HG02759 (cell line): ENCODE data around the gene C2.
"Not testable (repeated sequence)": the region's sequence is repeated elsewhere in the genome, so short reads cannot be mapped to it uniquely, and the experiment has no call there.

ENCODE experiments used
- ATAC-seq: cut with Tn5 transposase; IDR thresholded peaks from one replicate; pipeline ENCODE4 v1.9.1; 2021; ENCODE audit warnings: mild to moderate bottlenecking, moderate library complexity; ENCODE audit not compliant: unreplicated experiment

The C2 gene

DNA sequence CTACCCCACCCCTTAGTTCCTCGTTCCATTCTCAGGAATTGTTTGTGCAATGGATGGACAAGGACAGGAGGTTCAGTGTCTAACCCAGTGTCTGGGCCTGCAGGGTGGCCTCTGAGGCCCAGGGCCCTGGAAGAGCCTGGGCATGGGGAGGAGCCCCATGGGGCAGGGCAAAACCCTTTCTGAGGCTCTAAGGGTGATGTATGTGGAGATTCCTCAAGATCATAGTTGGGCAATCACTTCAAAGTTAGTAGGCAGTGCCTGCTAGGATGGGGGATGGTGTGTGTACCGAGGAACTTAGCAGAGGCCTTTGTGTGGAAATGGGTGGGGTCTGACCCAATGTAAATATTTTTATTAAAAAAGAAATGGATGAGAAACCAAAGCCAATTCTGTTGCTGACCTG is 6.7 kb upstream of the C2 start:
- no peak for ATAC-seq

DNA sequence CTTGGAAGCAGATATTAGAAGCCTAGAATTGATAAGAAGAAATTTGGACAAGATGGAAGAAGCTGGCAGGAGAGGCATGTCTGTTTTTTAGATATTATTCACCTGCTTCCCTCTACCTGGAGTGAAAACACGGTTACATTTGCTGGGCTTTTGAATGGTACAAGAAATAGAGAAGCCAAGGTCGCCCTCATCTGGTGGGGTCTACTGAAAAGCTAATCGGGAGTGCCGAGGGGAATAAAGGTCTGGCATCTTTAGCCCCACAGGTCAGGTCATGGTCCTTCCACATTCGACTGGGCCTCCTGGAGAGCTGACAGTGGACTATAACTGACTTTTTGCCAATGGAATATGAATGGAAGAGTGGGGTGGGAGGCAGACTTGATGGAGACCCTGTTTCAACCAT is 4.6 kb upstream of the C2 start:
- no peak for ATAC-seq

DNA sequence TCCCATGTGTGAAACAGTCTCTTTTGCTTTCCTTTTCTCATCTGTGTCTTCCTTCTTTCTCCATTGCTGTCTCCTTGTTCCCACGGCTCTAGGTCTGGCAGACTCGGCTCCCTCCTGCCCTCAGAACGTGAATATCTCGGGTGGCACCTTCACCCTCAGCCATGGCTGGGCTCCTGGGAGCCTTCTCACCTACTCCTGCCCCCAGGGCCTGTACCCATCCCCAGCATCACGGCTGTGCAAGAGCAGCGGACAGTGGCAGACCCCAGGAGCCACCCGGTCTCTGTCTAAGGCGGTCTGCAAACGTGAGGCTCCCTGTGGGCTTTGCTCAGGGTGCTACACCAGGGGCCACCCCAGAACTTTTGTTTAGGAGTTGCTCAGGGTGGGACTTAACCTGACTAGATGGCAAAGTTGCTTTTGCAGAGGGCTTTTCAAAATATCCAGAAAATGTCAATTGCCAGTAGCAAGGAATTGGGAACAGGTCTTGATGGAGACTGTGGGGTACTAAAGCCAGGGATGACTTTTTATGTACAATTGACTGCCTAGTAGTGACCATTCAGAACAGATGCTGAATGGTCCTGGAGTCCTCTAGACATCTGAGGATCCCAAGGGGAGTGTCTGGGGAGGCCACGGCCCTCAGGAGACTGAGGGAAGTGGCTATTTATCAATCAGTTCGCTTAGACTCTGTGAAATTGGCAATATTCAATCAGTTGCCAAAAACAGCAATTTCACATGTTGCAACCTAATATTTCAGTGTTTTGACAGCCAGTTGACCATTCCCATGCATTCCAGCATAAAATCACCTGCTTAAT is 550 bp downstream of the C2 start:
- ATAC-seq = no peak

DNA sequence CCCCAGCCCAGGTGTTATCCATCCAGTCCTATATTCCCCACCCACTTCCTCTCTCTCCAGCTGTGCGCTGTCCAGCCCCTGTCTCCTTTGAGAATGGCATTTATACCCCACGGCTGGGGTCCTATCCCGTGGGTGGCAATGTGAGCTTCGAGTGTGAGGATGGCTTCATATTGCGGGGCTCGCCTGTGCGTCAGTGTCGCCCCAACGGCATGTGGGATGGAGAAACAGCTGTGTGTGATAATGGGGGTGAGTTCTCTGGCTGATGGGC is 1.1 kb downstream of the C2 start:
- no peak for ATAC-seq

DNA sequence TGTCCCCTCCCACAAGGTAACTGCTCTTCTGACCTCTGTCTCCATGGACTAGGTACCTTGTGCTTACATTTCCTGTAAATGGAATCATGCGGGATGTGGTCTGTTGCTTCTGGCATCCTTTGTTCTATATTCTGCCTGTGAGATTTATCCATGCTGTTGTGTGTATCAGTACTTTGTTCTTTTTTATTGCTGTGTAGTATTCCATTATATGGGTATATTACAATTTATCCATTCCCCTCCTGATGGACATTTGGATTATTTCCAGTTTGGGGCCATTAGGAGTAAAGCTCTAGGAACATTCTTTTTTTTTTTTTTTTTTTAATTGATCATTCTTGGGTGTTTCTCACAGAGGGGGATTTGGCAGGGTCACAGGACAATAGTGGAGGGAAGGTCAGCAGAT is 3.4 kb downstream of the C2 start:
- no peak for ATAC-seq

DNA sequence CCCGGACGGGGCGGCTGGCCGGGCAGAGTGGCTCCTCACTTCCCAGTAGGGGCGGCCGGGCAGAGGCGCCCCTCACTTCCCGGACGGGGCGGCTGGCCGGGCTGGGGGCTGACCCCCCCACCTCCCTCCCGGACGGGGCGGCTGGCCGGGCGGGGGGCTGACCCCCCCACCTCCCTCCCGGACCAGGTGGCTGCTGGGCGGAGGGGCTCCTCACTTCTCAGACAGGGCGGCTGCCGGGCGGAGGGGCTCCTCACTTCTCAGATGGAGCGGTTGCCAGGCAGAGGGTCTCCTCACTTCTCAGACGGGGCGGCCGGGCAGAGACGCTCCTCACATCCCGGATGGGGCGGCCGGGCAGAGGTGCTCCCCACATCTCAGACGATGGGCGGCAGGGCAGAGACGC is 4.6 kb downstream of the C2 start:
- ATAC-seq = not testable (repeated sequence)

DNA sequence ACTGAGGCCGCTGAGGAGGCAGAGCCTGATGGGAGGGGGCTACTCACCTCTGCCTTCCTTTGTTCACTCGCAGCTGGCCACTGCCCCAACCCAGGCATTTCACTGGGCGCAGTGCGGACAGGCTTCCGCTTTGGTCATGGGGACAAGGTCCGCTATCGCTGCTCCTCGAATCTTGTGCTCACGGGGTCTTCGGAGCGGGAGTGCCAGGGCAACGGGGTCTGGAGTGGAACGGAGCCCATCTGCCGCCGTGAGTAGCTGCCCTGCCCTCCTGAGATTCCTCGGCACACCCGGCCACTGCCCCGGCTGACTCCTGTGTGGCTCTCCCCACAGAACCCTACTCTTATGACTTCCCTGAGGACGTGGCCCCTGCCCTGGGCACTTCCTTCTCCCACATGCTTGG is 6.0 kb downstream of the C2 start:
- ATAC-seq = no peak

DNA sequence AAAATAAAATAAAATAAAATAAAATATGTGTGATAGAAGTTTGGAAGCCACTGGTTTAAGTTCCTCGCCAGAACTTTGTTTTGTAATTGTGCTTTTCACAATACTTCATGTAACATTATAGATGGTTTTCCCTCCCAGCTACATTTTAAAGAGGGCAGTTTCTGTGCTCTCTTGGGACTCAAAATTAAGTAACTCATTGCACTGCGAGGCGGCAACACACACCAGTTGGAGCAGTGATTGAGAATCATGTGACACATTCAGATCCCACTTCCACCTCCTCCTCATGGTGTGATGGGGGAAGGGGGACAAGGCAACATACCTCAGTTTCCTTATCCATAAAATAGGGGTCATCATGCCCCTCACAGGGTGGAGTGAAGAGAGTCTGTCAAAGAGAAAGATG is 7.5 kb downstream of the C2 start:
- ATAC-seq = no peak

DNA sequence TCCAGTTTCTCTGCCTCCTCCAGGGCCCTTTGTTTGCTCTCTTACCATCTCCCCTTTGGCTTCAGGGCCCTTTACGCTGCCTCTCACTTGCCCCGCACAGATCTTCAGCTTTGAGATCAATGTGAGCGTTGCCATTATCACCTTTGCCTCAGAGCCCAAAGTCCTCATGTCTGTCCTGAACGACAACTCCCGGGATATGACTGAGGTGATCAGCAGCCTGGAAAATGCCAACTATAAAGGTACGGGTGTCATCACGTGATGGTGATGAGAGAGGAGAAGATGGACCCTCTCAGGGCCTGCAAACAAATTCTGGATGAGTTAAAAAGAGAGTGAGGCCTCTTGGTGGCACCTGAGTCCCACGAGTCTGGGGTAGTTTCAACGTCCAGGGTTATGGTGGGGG is 8.3 kb downstream of the C2 start:
- ATAC-seq = no peak

DNA sequence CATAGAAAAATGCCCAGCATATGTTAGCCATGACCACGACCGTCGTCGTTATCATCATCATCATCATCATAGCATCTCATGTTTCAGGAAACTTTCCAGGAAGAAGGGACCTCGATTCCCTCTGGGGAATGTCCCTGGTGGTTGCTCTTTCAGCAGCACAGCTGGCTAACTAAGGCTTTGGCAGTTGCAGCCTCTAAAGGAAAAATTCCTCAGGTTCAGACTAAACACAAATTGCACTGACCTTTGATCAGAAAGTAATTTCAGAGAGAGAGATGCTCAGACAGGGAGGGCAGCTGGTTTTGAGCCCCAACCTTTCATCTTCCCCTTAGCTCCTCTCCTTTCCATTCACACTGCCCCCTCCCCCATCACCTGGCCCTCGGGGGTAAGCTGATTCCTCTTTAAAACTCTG is 12.7 kb downstream of the C2 start:
- ATAC-seq = no peak

DNA sequence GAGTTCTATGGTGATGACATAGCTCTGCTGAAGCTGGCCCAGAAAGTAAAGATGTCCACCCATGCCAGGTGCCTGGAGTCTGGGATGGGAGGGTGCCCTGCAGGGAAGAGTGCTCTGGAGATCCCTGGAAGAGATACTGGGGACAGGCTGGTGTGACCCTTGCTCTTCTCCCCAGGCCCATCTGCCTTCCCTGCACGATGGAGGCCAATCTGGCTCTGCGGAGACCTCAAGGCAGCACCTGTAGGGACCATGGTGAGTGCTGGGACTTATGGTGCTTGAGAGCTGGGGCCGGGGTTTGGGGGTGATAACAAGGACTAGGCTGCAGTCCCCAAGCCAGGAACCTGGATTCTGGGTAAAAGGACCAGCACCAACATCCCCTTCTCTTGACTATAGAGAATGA is 16.2 kb downstream of the C2 start:
- no peak for ATAC-seq

DNA sequence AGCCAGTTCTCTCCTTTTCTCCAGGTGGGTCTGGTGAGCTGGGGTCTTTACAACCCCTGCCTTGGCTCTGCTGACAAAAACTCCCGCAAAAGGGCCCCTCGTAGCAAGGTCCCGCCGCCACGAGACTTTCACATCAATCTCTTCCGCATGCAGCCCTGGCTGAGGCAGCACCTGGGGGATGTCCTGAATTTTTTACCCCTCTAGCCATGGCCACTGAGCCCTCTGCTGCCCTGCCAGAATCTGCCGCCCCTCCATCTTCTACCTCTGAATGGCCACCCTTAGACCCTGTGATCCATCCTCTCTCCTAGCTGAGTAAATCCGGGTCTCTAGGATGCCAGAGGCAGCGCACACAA is 17.6 kb downstream of the C2 start:
- no peak for ATAC-seq

DNA sequence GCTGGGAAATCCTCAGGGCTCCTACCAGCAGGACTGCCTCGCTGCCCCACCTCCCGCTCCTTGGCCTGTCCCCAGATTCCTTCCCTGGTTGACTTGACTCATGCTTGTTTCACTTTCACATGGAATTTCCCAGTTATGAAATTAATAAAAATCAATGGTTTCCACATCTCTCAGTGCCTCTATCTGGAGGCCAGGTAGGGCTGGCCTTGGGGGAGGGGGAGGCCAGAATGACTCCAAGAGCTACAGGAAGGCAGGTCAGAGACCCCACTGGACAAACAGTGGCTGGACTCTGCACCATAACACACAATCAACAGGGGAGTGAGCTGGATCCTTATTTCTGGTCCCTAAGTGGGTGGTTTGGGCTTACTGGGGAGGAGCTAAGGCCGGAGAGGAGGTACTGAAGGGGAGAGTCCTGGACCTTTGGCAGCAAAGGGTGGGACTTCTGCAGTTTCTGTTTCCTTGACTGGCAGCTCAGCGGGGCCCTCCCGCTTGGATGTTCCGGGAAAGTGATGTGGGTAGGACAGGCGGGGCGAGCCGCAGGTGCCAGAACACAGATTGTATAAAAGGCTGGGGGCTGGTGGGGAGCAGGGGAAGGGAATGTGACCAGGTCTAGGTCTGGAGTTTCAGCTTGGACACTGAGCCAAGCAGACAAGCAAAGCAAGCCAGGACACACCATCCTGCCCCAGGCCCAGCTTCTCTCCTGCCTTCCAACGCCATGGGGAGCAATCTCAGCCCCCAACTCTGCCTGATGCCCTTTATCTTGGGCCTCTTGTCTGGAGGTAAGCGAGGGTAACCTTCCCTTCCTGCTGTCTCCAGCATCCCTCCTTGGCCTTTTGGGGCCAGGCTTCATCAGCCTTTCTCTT is 18.2 kb downstream of the C2 start, which contains the start of gene CFB:
Gene CFB, plus strand, starts transcription at position 589 of the 863 bp plus-strand sequence. Its CDS starts 127 bp downstream, at position 716.
- ATAC-seq = no peak

DNA sequence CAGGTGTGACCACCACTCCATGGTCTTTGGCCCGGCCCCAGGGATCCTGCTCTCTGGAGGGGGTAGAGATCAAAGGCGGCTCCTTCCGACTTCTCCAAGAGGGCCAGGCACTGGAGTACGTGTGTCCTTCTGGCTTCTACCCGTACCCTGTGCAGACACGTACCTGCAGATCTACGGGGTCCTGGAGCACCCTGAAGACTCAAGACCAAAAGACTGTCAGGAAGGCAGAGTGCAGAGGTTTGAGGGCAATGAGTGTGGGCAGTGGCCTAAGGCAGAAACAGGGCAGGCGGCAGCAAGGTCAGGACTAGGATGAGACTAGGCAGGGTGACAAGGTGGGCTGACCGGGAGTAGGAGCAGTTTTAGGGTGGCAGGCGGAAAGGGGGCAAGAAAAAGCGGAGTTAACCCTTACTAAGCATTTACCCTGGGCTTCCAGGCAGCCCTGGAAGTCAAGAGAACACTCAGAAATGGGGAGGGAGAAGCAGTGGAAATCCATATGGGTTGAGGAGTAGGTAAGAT is 18.9 kb downstream of the C2 start:
- ATAC-seq = no peak

DNA sequence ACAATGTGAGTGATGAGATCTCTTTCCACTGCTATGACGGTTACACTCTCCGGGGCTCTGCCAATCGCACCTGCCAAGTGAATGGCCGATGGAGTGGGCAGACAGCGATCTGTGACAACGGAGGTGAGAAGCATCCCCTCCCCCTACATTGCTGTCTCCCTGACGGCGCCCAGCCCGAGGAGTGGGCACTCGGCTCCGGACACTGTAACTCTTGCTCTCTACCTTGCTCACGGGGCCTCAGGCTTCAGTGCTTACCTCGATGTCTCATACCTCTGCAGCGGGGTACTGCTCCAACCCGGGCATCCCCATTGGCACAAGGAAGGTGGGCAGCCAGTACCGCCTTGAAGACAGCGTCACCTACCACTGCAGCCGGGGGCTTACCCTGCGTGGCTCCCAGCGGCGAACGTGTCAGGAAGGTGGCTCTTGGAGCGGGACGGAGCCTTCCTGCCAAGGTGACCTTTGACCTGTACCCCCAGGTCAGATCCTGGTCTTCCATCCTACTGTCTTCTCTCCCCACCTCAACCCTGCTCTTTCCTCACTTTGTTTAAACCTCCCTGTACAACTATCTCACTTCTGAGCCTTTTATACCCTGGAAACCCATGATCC is 19.7 kb downstream of the C2 start:
- no peak for ATAC-seq

DNA sequence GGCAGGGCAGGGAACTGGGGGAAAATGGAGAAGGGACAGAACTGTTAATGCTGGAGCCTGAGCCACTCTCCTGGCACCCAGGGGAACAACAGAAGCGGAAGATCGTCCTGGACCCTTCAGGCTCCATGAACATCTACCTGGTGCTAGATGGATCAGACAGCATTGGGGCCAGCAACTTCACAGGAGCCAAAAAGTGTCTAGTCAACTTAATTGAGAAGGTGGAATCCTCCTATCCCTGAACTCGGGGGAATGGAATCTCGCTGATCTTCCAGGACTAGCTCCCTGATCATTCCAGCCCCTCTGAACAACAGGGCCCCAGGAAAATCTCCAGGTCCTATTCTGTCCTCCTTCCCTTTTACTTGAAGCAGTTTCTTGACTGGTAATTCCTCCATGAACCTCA is 20.3 kb downstream of the C2 start:
- ATAC-seq = no peak

DNA sequence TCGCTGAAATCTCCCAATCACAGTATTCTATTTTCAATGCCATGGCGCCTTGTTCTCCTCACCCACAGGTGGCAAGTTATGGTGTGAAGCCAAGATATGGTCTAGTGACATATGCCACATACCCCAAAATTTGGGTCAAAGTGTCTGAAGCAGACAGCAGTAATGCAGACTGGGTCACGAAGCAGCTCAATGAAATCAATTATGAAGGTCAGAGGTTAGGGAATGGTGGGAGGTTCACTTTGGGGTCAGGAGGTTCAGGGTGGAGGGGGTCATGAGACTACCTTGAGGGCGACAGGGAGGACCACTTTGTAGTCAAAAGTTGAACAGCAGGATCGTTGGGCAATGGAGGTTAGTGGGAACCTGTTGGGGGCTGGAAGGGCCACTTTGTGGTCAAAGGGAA is 20.8 kb downstream of the C2 start:
- no peak for ATAC-seq

DNA sequence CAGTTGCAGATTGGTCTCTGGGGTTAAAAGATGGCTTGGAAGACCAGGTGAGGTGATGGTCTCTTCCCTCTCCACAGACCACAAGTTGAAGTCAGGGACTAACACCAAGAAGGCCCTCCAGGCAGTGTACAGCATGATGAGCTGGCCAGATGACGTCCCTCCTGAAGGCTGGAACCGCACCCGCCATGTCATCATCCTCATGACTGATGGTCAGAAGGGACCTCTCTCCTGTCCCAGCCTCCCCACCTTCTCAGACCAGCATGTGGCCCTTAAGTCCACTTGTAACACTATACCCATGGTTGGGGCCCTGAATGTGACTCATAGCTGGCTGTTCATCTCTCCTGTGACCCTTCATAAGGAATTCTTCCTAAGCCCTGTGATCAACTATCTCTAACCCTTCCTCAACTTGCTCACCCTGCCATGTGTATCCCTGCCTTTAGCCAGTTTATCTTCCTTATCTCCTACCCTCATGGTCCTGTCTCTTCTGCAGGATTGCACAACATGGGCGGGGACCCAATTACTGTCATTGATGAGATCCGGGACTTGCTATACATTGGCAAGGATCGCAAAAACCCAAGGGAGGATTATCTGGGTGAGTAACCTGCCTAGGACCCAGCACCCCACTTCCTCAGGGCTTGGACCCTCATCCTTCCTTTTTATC is 21.4 kb downstream of the C2 start:
- no peak for ATAC-seq

DNA sequence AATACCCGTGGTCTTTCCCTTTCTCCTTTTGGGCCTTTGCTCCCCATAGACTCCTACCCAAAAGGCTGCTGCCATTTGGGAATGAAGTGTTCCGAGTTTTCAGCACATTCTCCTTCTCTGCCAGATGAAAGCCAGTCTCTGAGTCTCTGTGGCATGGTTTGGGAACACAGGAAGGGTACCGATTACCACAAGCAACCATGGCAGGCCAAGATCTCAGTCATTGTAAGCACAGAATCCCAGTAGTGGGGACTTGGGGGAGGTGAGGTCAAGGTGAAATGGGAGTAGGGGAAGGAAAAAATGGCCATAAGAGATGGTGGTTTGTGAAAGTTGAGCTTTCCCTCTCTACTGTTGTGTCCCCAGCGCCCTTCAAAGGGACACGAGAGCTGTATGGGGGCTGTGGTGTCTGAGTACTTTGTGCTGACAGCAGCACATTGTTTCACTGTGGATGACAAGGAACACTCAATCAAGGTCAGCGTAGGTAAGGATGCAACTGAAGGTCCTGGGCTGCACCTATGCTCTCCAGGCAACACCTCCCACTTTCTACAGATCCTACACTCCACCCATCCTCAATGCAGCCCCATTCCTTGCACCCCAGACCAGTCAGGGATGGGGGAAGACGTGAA is 22.5 kb downstream of the C2 start:
- no peak for ATAC-seq

DNA sequence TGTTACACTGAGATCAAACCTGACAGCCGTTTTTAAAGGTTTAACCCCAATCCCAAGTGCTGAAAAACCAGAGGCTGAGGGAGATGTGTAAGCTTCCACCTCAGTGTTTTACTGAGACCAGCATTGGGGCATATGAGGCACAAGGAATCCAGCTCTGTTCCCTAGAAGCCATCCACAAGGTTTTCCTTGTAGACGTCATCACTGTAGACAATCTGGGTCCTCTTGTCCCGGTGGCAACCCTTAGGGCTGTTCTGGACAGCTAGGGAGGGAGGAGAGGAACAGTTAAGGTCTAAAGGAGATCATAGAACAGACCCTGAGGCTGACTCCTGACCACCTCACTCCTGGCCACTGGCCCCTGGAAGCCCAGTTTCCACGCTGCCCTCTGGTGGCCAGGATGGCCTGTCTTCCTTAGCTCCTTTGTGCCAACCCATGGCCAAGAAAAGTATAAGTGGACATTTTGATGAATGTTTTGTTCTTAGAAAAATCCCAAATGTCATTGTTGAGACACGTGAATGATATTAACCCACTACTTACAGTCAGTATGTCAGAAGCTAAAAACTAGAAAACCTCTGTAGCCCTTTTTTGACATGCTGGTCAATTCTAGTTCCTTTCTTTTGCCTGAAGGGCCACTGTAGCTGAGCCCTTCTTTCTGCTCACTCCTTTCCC is 24.8 kb downstream of the C2 start:
- ATAC-seq = no peak
